Liver (tissue), 9 donors: ENCODE measurements around the gene CNKSR1. TPM values are rescaled to one million over a fixed set of nuclear protein-coding genes. Genes with fewer than 3 reads are reported as not detected.

Experiments used
- DNase-seq: peaks from one replicate; pipeline ENCODE4 v3.0.0-alpha.2; 2017; ENCODE audit warnings: low spot score
- H3K27ac ChIP-seq, 2 donors: one replicate each; pipeline ENCODE4 v1.7.0; 2013; ENCODE audit warnings: inconsistent platforms in 2 of 2, low read length in 2 of 2, control low read depth in 1 of 2, low read depth in 1 of 2, mild to moderate bottlenecking in 1 of 2
- H3K27me3 ChIP-seq, 4 donors: one replicate each; pipeline versions ENCODE4 v1.6.1 to v1.7.0; 2013; ENCODE audit warnings: low read length in 3 of 4, inconsistent platforms in 1 of 4, mild to moderate bottlenecking in 1 of 4, moderate library complexity in 1 of 4; ENCODE audit not compliant: control insufficient read depth in 4 of 4, insufficient read depth in 4 of 4
- H3K36me3 ChIP-seq, 4 donors: one replicate each; pipeline versions ENCODE4 v1.6.1 to v1.7.0; 2013; ENCODE audit warnings: low read length in 3 of 4, mild to moderate bottlenecking in 3 of 4, low read depth in 1 of 4, moderate library complexity in 1 of 4; ENCODE audit not compliant: control insufficient read depth in 4 of 4, insufficient read depth in 3 of 4
- H3K4me1 ChIP-seq, 4 donors: one replicate each; pipeline versions ENCODE4 v1.6.1 to v1.7.0; 2013; ENCODE audit warnings: low read length in 3 of 4, mild to moderate bottlenecking in 3 of 4, moderate library complexity in 1 of 4; ENCODE audit not compliant: control insufficient read depth in 4 of 4, insufficient read depth in 4 of 4
- H3K4me3 ChIP-seq, 3 donors: one replicate each; pipeline versions ENCODE4 v1.6.1 to v1.7.0; 2013; ENCODE audit warnings: low read length in 3 of 3, control low read depth in 1 of 3, low read depth in 1 of 3, mild to moderate bottlenecking in 1 of 3
- H3K9ac ChIP-seq, 2 donors: one replicate each; pipeline ENCODE4 v1.7.0; 2013; ENCODE audit warnings: low read length in 2 of 2, mild to moderate bottlenecking in 2 of 2, moderate library complexity in 2 of 2, control low read depth in 1 of 2, low read depth in 1 of 2
- H3K9me3 ChIP-seq, 4 donors: one replicate each; pipeline versions ENCODE4 v1.6.1 to v1.7.0; 2013; ENCODE audit warnings: low read length in 3 of 4; ENCODE audit not compliant: control insufficient read depth in 4 of 4
- EGR1 ChIP-seq, 2 donors: IDR thresholded peaks; 2 replicates each; pipeline ENCODE4 v1.6.1; 2016 to 2018; ENCODE audit warnings: antibody characterized with exemption in 2 of 2, low read depth in 2 of 2
- FOXA1 ChIP-seq: IDR thresholded peaks from 2 replicates; pipeline ENCODE4 v1.6.1; 2016; ENCODE audit warnings: antibody characterized with exemption
- FOXA2 ChIP-seq: IDR thresholded peaks from 2 replicates; pipeline ENCODE4 v1.6.1; 2016; ENCODE audit warnings: antibody characterized with exemption
- GABPA ChIP-seq, 2 donors: IDR thresholded peaks in 1 of 2; conservative IDR thresholded peaks in 1 of 2; 2 replicates each; pipeline ENCODE4 v1.6.1; 2016; ENCODE audit warnings: antibody characterized with exemption in 2 of 2, mild to moderate bottlenecking in 1 of 2, moderate library complexity in 1 of 2
- HNF4A ChIP-seq, 2 donors: conservative IDR thresholded peaks; 2 replicates each; pipeline ENCODE4 v1.6.1; 2016; ENCODE audit warnings: antibody characterized with exemption in 2 of 2, mild to moderate bottlenecking in 2 of 2
- HNF4G ChIP-seq: IDR thresholded peaks from 2 replicates; pipeline ENCODE4 v1.6.1; 2016; ENCODE audit warnings: antibody characterized with exemption
- JUND ChIP-seq, 2 donors: IDR thresholded peaks; 2 replicates each; pipeline ENCODE4 v1.6.1; 2016; ENCODE audit warnings: antibody characterized with exemption in 2 of 2
- NR2F2 ChIP-seq: IDR thresholded peaks from 2 replicates; pipeline ENCODE4 v1.6.1; 2016; ENCODE audit warnings: antibody characterized with exemption
- RAD21 ChIP-seq, 2 donors: IDR thresholded peaks; 2 replicates each; pipeline ENCODE4 v1.6.1; 2016; ENCODE audit warnings: antibody characterized with exemption in 2 of 2, mild to moderate bottlenecking in 2 of 2
- RXRA ChIP-seq, 2 donors: IDR thresholded peaks; 2 replicates each; pipeline ENCODE4 v1.6.1; 2017 to 2018; ENCODE audit warnings: antibody characterized with exemption in 2 of 2, mild to moderate bottlenecking in 1 of 2
- SP1 ChIP-seq: IDR thresholded peaks from 2 replicates; pipeline ENCODE4 v1.6.1; 2018; ENCODE audit warnings: antibody characterized with exemption, mild to moderate bottlenecking
- YY1 ChIP-seq: IDR thresholded peaks from 2 replicates; pipeline ENCODE4 v1.6.1; 2016; ENCODE audit warnings: antibody characterized with exemption, mild to moderate bottlenecking
- ZBTB33 ChIP-seq: IDR thresholded peaks from 2 replicates; pipeline ENCODE4 v1.6.1; 2016; ENCODE audit warnings: antibody characterized with exemption
- WGBS: extraction: QIAGEN DNeasy Blood & Tissue Kit; methylation state at CpG from one replicate; pipeline ENCODE4 v1.1.7; 2013; 5-methylcytosine and 5-hydroxymethylcytosine counted together
- polyA plus RNA-seq, 2 donors: library from polyadenylated mRNA; stranded (reverse) in 1 of 2; unstranded in 1 of 2; fragments of 200-250 nt in 1 of 2; fragments of >200 nt in 1 of 2; fragmentation: Nextera tagmentation in 1 of 2; extraction: Ambion mirVana in 1 of 2; gene quantifications; one replicate each; pipeline versions ENCODE4 v1.2.1 to v1.2.3, GENCODE V29; 2013 to 2015
- total RNA-seq, 2 donors: library from RNA; depleted of rRNA; stranded (reverse); fragments of >200 nt; gene quantifications; one replicate each; pipeline ENCODE4 v1.2.3, GENCODE V29; 2014
- TF ChIP-seq, protein P1 (sequence below): IDR thresholded peaks from 2 replicates; pipeline ENCODE4 v1.6.1; 2016; ENCODE audit warnings: antibody characterized with exemption, mild to moderate bottlenecking
- TF ChIP-seq, protein P2 (sequence below): IDR thresholded peaks from 2 replicates; pipeline ENCODE4 v1.6.1; 2016; ENCODE audit warnings: antibody characterized with exemption
- TF ChIP-seq, protein P3 (sequence below): fragments of 150-350 bp; IDR thresholded peaks from 2 replicates; pipeline ENCODE4 v1.5.1; 2017; ENCODE audit warnings: improper control_type of control experiment, low read depth, low read length; ENCODE audit not compliant: missing input control
- TF ChIP-seq, protein P4 (sequence below): IDR thresholded peaks from 2 replicates; pipeline ENCODE4 v1.6.1; 2016; ENCODE audit warnings: antibody characterized with exemption
- donor health status: healthy.
- donor health status: healthy.
- donor health status: healthy.
- donor health status: healthy.
- donor health status: healthy.

CNKSR1 gene
- total and polyA plus RNA-seq, 4 donors, result 0.48 to 2.2 (median 0.87) TPM

- TF ChIP-seq, protein P1, sequence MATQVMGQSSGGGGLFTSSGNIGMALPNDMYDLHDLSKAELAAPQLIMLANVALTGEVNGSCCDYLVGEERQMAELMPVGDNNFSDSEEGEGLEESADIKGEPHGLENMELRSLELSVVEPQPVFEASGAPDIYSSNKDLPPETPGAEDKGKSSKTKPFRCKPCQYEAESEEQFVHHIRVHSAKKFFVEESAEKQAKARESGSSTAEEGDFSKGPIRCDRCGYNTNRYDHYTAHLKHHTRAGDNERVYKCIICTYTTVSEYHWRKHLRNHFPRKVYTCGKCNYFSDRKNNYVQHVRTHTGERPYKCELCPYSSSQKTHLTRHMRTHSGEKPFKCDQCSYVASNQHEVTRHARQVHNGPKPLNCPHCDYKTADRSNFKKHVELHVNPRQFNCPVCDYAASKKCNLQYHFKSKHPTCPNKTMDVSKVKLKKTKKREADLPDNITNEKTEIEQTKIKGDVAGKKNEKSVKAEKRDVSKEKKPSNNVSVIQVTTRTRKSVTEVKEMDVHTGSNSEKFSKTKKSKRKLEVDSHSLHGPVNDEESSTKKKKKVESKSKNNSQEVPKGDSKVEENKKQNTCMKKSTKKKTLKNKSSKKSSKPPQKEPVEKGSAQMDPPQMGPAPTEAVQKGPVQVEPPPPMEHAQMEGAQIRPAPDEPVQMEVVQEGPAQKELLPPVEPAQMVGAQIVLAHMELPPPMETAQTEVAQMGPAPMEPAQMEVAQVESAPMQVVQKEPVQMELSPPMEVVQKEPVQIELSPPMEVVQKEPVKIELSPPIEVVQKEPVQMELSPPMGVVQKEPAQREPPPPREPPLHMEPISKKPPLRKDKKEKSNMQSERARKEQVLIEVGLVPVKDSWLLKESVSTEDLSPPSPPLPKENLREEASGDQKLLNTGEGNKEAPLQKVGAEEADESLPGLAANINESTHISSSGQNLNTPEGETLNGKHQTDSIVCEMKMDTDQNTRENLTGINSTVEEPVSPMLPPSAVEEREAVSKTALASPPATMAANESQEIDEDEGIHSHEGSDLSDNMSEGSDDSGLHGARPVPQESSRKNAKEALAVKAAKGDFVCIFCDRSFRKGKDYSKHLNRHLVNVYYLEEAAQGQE, result no peak
- no peak for TF ChIP-seq JUND (IDR thresholded peaks at IDR 0.05)
These were observed 14.4 kb downstream of the CNKSR1 start (continued) for GRCh38 chr1:26191739-26192138.

- no peaks in the 10 kb centered on the region for H3K4me1 ChIP-seq
- no peaks in the 10 kb centered on the region for H3K27me3 ChIP-seq
- no peak overlapping the region for H3K9ac ChIP-seq
- no peaks in the 10 kb centered on the region for H3K9me3 ChIP-seq
- H3K27ac ChIP-seq, result no peak overlapping the region
- 61% methylated on average over 3 of the region's 3 CpGs for WGBS
- no peak overlapping the region for H3K4me3 ChIP-seq
- H3K36me3 ChIP-seq, result no peaks in the 10 kb centered on the region
- no peak for DNase-seq
- TF ChIP-seq, protein P1, result no peak
- TF ChIP-seq ZBTB33, result no peak
- TF ChIP-seq NR2F2, result no peak
- TF ChIP-seq, protein P2, sequence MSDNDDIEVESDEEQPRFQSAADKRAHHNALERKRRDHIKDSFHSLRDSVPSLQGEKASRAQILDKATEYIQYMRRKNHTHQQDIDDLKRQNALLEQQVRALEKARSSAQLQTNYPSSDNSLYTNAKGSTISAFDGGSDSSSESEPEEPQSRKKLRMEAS, result no peak
- no peak for TF ChIP-seq YY1
- TF ChIP-seq HNF4A (conservative IDR thresholded peaks at IDR 0.05), result no peak
- TF ChIP-seq EGR1 (IDR thresholded peaks at IDR 0.05; ENCODE audit: low read depth in 2 of 2), result no peak
These were observed 18.5 kb downstream of the CNKSR1 start for GRCh38 chr1:26195805-26196204.

DNA sequence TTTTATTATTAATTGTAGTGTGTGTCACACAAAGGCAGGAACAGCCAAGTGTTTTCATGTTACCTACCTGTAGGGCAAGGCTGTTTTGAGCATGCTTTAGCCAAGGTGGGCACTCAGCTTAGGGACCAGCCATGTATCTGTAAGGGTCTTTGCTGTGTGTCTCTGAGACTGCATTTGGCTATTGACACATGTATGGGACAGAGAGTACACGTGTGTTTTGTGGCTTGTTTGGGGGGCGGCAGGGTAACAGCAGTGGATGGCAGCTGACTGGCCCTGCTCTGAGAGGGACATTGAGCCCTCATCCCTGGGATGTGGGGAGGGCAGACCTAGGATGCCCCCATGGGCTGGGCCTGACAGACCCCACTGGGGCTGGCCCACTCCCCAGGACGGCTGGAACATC, 20.0 kb downstream of the CNKSR1 start:
- Histone ChIP-seq H3K4me1 (no peaks in the 10 kb centered on the region), H3K27me3 (no peaks in the 10 kb centered on the region), H3K36me3 (no peaks in the 10 kb centered on the region), H3K9me3 (no peaks in the 10 kb centered on the region), H3K9ac (no peak overlapping the region), H3K4me3 (no peak overlapping the region), H3K27ac (no peak overlapping the region)
- WGBS, result 93% methylated on average over 3 of the region's 3 CpGs
- no peak for DNase-seq
- no peak for TF ChIP-seq RXRA (IDR thresholded peaks at IDR 0.05)
- TF ChIP-seq, protein P2, result no peak
- TF ChIP-seq FOXA2, result no peak
- no peak for TF ChIP-seq FOXA1
- TF ChIP-seq, protein P3, sequence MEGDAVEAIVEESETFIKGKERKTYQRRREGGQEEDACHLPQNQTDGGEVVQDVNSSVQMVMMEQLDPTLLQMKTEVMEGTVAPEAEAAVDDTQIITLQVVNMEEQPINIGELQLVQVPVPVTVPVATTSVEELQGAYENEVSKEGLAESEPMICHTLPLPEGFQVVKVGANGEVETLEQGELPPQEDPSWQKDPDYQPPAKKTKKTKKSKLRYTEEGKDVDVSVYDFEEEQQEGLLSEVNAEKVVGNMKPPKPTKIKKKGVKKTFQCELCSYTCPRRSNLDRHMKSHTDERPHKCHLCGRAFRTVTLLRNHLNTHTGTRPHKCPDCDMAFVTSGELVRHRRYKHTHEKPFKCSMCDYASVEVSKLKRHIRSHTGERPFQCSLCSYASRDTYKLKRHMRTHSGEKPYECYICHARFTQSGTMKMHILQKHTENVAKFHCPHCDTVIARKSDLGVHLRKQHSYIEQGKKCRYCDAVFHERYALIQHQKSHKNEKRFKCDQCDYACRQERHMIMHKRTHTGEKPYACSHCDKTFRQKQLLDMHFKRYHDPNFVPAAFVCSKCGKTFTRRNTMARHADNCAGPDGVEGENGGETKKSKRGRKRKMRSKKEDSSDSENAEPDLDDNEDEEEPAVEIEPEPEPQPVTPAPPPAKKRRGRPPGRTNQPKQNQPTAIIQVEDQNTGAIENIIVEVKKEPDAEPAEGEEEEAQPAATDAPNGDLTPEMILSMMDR, result no peak
- no peak for TF ChIP-seq HNF4A (conservative IDR thresholded peaks at IDR 0.05)
- no peak for TF ChIP-seq RAD21 (IDR thresholded peaks at IDR 0.05)
- TF ChIP-seq GABPA (IDR thresholded peaks at IDR 0.05 in 1 of 2, conservative IDR thresholded peaks at IDR 0.05 in 1 of 2), result no peak
- no peak for TF ChIP-seq JUND (IDR thresholded peaks at IDR 0.05)
- TF ChIP-seq EGR1 (IDR thresholded peaks at IDR 0.05; ENCODE audit: low read depth in 2 of 2), result no peak
- no peak for TF ChIP-seq HNF4G
- no peak for TF ChIP-seq SP1
- no peak for TF ChIP-seq NR2F2
- TF ChIP-seq, protein P4, sequence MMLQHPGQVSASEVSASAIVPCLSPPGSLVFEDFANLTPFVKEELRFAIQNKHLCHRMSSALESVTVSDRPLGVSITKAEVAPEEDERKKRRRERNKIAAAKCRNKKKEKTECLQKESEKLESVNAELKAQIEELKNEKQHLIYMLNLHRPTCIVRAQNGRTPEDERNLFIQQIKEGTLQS, result no peak
- TF ChIP-seq YY1, result no peak
